GM18517 (cell line): ENCODE data around the gene OSBPL6.
"Not testable (repeated sequence)": the region's sequence is repeated elsewhere in the genome, so short reads cannot be mapped to it uniquely, and the experiment has no call there.

Experiments used
- ATAC-seq: cut with Tn5 transposase; IDR thresholded peaks from one replicate; pipeline ENCODE4 v1.9.1; 2021; ENCODE audit warnings: mild to moderate bottlenecking, moderate library complexity; ENCODE audit not compliant: unreplicated experiment

OSBPL6 gene

GRCh38 chr2:178193823-178194599, at the start of gene OSBPL6:
Gene OSBPL6 (plus strand): TSS chr2:178194512. CDS start chr2:178306185, 111,673 bp downstream.
- ATAC-seq, result peak; percentile 82

GRCh38 chr2:178152033-178152432, 42.3 kb upstream of the OSBPL6 start:
- no peak for ATAC-seq

GRCh38 chr2:178152542-178152941, 41.8 kb upstream of the OSBPL6 start:
- no peak for ATAC-seq

- no peak for ATAC-seq
Measured at GRCh38 chr2:178152977-178153376, 41.3 kb upstream of the OSBPL6 start.

- not testable (repeated sequence) for ATAC-seq
Measured at GRCh38 chr2:178153878-178154277, 40.4 kb upstream of the OSBPL6 start.

GRCh38 chr2:178155524-178155923, 38.8 kb upstream of the OSBPL6 start:
- ATAC-seq, result no peak

GRCh38 chr2:178157574-178157973, 36.7 kb upstream of the OSBPL6 start:
- ATAC-seq, result no peak

- ATAC-seq, result no peak
Measured at GRCh38 chr2:178159966-178160365, 34.3 kb upstream of the OSBPL6 start.

GRCh38 chr2:178160601-178161000, 33.7 kb upstream of the OSBPL6 start:
- ATAC-seq, result no peak

- no peak for ATAC-seq
Measured at GRCh38 chr2:178163395-178163794, 30.9 kb upstream of the OSBPL6 start.

- ATAC-seq, result no peak
Measured at GRCh38 chr2:178163911-178164310, 30.4 kb upstream of the OSBPL6 start.

- ATAC-seq, result no peak
Measured at GRCh38 chr2:178173657-178174056, 20.7 kb upstream of the OSBPL6 start.

GRCh38 chr2:178177066-178177679, 17.1 kb upstream of the OSBPL6 start:
- ATAC-seq, result no peak

- not testable (repeated sequence) for ATAC-seq
Measured at GRCh38 chr2:178180648-178181047, 13.7 kb upstream of the OSBPL6 start.

GRCh38 chr2:178187861-178188260, 6.5 kb upstream of the OSBPL6 start:
- no peak for ATAC-seq

- ATAC-seq, result no peak
Measured at GRCh38 chr2:178188466-178188865, 5.8 kb upstream of the OSBPL6 start.

GRCh38 chr2:178191004-178191508, 3.3 kb upstream of the OSBPL6 start:
- no peak for ATAC-seq

- no peak for ATAC-seq
Measured at GRCh38 chr2:178191511-178191910, 2.8 kb upstream of the OSBPL6 start.

- ATAC-seq, result no peak
Measured at GRCh38 chr2:178193496-178193822, 853 bp upstream of the OSBPL6 start.

GRCh38 chr2:178194600-178195389, 483 bp downstream of the OSBPL6 start:
- ATAC-seq, result no peak

GRCh38 chr2:178195390-178196166, 1.3 kb downstream of the OSBPL6 start:
- no peak for ATAC-seq
